Dedifferentiated amniotic fluid mesenchymal stem cell (primary cell): Measurements from ENCODE around the gene IQCE.
"Not testable (repeated sequence)": the region's sequence is repeated elsewhere in the genome, so short reads cannot be mapped to it uniquely, and the experiment has no call there.

ENCODE experiments used
- DNase-seq: peaks from one replicate; pipeline ENCODE4 v3.0.0-alpha.2; 2016; ENCODE audit errors: extremely low spot score

Gene IQCE

GRCh38 chr7:2577914-2578680 is 19.3 kb downstream of the IQCE start:
- DNase-seq: no peak

DNA sequence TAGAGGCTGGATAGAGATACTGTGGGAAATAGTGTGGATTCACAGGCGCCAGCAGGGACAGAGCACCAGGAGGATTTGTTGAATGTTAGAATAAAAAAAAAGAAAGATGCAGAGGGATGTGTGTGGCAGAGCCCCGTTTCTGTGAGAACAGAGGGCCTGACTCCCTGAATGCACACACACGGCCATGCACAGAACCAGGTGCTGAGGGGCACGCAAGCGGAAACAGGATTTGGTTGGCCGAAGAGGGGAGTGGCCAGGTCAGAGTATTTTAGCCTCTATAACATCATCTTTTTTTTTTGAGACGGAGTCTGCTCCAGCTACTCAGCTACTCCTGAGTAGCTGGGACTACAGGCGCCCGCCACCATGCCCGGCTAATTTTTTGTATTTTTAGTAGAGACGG is 21.9 kb downstream of the IQCE start:
- DNase-seq: no peak

- DNase-seq: no peak
Observed at GRCh38 chr7:2582006-2582735, 23.4 kb downstream of the IQCE start.

DNA sequence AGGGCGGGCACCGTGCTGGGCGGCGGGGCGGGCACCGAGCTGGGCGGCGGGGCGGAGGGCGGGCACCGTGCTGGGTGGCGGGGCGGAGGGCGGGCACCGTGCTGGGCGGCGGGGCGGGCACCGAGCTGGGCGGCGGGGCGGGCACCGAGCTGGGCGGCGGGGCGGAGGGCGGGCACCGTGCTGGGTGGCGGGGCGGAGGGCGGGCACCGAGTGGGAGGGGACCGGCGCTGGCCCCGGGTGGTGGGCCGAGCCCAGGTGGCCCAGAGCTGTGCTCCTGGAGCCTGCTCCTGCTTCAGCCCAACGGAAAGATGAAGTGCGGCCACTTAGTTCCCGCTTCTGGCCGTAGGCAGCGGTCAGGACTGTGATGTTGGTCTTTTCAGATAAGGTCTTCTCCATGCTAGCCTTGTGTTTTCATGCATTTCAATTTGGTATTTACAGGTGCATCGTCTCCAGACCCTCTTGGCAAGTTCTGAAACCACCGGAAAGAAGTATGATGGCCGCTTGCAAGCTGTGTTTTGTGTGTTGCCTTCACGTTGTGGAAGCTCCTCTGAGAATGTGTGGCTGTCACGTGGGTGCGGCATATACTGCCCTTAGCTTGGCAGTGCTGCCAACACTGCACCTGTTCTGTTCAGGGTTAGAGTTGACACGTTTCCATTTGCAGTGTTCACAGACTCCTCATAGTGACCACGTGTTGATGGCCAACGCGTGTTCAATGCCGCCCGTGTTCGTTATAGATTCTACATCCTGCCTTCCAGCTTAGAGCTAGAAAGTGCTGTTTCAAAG is 25.2 kb downstream of the IQCE start:
- no peak for DNase-seq

- DNase-seq: no peak
Observed at GRCh38 chr7:2585446-2585845, 26.7 kb downstream of the IQCE start.

GRCh38 chr7:2586326-2587020 is 27.7 kb downstream of the IQCE start:
- DNase-seq: no peak

- DNase-seq: no peak
Observed at GRCh38 chr7:2587134-2587533, 28.4 kb downstream of the IQCE start.

- no peak for DNase-seq
Observed at GRCh38 chr7:2587778-2588177, 29.0 kb downstream of the IQCE start.

DNA sequence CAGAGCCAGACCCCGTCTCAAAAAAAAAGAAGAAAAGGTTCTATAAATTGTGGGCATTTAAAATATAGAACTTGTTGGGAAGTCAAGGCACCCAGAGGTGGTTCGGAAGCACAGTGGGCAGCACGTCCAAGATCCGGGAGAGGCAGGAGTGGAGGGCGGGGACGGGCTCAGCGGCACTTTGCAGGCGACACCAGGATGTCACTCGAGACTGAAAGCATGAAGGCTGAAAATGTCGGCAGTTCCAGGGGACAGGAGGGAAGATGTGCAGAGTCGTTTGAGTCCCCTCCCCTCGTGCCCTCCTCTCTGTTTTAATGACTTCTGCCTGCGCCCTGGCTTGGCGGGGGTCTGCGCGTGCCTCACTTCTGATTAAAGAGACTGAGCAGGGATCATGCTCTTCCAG is 30.6 kb downstream of the IQCE start:
- no peak for DNase-seq

DNA sequence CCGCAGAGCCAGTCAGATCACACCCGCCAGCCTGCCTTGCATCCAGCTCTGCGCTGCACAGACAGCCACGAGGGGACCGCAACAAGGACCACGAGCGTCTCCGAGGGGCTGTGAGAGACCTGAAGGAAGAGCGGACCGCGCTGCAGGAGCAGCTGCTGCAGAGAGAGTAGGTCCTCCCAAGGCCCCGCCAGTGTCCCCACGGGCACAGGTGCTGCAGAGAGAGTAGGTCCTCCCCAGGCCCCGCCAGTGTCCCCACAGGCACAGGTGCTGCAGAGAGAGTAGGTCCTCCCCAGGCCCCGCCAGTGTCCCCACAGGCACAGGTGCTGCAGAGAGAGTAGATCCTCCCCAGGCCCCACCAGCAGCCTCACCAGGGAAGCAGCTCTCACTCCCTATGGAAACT is 31.2 kb downstream of the IQCE start:
- not testable (repeated sequence) for DNase-seq

DNA sequence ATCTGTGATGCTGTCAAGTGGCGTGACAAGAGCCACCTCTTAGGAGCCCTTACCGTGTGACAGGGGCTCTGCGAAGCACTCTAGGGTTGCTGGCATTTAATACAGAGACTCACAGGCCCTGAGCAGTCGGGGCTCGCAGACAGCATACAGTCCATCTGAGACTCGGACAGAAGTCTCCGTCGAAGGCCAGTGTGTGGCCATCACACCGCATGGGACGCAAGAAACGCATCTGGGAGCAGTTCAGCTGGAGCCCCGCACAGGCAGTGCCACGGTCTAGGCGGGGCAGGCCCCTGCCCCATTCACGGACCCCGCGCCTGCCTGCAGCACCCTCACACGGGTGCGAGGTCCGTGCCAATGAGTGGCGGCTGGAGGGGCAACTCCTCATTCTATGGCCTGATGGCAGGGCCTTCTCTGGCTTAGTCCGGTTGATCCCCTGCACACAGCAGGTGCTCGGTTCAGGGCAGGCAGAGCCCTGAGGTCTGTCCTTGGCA is 33.6 kb downstream of the IQCE start:
- no peak for DNase-seq

DNA sequence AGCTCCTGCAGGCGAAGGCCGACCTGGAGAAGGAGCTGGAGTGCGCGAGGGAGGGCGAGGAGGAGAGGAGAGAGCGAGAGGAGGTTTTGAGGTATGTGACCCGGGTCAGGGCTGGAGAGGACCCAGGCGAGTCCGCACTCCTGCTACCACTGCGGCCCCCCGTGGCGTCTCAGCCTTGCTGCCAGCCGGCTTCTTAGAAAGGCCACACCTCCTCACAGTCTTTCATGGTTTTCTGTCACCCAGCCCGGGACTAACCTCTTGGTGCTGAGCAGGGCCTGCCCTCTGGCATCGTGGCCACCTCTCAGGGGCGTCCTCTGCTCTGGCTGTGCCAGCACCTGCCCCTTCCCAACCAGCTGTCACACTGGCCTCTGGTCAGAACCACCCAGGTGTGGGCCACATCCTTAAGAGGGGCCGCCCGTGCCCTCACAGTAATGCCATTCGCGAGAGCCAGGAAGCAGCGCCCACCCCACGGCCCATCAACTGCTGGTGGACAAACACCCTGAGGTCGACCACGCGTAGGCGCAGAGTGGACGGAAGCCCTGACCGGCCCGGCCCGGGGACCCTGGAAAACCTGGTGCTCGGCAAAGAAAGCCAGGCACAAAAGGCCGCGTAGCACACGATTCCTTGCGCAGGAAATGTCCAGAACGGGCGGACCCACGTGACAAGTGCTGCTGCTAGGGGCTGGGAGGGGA is 34.4 kb downstream of the IQCE start:
- no peak for DNase-seq

DNA sequence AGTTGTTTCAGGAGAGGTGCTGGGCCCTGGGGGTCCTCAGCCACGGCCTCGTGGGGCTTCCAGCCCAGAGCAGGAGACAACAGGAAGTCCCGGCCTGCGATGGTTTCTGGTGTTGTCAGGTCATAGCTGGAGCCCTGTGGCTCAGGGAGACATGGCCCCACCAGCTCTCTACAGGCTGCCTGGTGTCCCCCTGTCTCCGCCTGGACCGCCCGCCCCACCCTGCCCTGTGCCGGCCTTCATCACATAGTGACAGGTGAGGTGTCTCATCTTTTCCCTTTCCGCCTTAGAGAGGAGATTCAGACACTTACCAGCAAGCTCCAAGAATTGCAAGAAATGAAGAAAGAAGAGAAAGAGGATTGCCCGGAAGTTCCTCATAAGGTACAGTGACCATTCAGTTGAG is 35.8 kb downstream of the IQCE start:
- no peak for DNase-seq

GRCh38 chr7:2595258-2595860 is 36.6 kb downstream of the IQCE start:
- DNase-seq: no peak

GRCh38 chr7:2596464-2597272 is 37.9 kb downstream of the IQCE start:
- DNase-seq: no peak

DNA sequence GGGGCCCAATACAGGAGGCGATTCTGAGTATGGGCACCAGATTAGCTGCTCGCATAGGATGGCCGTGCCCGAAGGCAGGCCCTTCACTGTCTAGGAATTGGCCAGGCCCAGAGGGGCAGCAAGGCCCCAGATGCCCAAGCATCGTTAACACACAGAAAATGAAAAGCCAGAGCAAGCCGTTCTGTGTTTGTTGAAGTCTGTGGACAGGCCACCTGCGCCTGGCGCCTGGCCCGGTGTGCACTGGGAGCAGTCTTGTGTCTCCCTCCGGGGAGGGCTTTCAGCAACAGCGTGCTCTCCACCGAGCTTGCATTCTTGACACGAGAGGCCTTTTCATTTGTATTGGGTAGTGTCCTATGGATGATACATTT is 38.5 kb downstream of the IQCE start:
- no peak for DNase-seq

DNA sequence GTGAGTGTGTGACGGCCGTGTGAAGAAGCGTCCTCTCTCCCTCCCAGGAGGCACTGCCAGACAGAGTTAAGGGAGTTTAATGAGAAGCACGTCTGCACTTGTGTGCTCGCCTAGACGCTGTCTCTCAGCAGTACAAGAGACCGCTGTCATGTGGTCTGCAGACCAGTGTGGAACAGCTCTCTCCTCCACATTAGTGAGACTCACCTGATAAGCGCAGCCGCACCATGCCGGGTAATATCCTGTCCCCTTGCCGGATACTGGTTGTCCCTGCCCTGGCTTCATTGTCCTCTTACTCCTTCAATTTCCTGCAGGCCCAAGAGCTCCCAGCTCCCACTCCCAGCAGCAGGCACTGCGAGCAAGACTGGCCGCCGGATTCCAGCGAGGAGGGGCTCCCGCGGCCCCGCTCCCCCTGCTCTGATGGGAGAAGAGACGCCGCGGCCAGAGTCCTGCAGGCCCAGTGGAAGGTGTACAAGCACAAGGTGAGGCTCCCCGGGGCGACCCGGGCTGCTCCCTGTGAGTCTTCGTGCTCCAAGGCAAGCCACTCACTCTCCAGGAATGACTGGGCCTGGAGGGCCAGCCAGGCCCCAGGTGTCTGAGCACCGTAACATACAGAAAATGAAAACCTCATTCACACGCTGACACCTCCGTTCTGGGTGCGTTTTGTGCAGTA is 39.5 kb downstream of the IQCE start:
- no peak for DNase-seq

GRCh38 chr7:2601065-2601464 is 42.3 kb downstream of the IQCE start:
- no peak for DNase-seq

DNA sequence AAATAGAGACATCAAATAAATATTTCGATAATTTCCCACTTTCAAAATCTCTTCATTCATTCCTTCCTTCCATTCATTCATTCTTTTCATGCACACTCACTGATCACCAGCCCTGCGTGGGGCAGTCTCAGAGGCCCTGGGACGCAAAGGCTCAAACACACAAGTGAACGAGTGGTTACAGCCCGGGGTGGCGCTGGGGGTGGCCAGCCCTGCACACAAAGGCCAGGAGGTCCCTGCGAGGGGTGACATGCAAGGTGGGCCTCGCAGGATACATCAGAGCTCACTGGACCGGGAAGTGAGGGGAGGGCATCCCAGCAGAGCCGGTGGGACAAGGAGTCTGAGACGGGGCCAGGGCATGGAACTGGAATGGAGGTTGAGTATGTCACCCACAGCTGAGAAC is 43.1 kb downstream of the IQCE start:
- DNase-seq: no peak
